ENCODE results near the gene SUV39H2. TPM values are rescaled to one million over a fixed set of nuclear protein-coding genes. Genes with fewer than 3 reads are reported as not detected.
A peak's percentile ranks its signal among the peaks of the same experiment; 100 is the strongest.
"Not testable (repeated sequence)": the region's sequence is repeated elsewhere in the genome, so short reads cannot be mapped to it uniquely, and the experiment has no call there.

The SUV39H2 gene
- polyA plus RNA-seq, 4 donors, result 18.1 to 27.4 (median 23.4) TPM

DNA sequence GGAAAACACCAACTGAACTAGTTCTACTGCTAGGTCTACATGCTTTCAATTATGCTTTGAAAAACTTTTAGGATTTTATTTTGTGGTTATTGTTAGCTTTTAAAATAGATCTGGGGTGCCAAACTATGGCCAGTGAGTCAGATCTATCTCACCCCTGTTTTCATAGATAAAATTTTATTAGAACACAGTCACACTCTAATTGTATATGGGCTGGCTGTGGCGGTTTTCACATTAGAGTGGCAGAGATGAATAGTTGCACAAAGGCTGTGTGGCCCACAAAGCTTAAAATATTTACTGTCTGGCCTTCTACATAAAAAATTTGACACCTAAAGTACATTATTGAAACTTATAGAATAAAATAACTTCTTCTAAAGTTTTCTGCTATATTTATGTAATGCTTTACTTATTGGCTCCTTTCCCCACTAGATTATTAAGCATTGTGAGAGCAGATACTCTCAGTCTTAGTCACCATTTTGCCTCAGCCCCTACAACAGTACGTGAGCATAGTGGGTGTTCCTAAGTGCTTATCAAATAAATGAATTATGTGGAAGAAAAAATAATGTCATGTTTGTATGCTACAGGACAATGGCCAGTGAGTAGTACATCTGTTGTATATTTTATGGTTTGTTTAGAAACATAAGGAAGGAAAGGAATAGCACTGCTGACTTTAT is 5.4 kb upstream of the SUV39H2 start:
- no peak for DNase-seq (ENCODE audit: low read depth in 4 of 4, low spot score in 3 of 4)

DNA sequence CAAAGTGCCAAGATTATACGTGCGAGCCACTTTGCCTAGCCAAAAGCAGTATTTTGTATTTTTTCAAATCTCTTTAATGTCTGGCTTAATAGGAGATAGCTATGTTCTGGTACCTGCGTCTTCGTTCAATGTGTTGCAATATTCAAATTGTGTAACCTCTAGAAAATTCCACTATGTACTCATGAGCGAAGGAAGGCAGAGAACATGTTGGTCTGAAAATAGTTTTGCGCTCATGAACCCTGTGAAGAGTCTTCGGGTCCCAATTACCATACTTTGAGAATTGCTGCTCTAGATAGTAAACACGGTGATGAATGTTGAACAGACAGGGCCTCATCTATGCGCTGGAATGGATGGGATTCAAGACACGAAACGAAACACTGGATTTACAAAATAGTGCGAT is 2.7 kb upstream of the SUV39H2 start:
- DNase-seq (ENCODE audit: low read depth in 4 of 4, low spot score in 3 of 4), result no peak

DNA sequence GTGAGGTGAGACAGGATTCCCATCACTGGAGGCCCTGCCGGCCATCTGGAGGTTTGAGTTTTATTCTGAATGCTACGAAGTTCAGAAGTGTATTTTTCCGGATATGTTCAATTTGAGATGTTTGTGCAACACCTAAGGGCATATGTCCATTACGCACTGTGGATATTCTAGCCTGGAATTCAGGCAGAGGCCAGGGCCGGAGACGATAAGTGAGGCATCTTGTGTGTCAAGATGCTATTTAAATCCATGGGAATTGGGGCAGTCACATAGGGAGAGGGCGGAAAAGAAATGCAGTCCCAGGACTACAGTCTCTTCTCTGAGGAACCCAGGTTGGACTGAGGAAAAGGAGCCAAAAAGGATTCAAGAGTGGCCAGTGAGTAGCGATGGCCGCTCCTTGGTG is 1.9 kb upstream of the SUV39H2 start:
- DNase-seq (ENCODE audit: low read depth in 4 of 4, low spot score in 3 of 4), result no peak

DNA sequence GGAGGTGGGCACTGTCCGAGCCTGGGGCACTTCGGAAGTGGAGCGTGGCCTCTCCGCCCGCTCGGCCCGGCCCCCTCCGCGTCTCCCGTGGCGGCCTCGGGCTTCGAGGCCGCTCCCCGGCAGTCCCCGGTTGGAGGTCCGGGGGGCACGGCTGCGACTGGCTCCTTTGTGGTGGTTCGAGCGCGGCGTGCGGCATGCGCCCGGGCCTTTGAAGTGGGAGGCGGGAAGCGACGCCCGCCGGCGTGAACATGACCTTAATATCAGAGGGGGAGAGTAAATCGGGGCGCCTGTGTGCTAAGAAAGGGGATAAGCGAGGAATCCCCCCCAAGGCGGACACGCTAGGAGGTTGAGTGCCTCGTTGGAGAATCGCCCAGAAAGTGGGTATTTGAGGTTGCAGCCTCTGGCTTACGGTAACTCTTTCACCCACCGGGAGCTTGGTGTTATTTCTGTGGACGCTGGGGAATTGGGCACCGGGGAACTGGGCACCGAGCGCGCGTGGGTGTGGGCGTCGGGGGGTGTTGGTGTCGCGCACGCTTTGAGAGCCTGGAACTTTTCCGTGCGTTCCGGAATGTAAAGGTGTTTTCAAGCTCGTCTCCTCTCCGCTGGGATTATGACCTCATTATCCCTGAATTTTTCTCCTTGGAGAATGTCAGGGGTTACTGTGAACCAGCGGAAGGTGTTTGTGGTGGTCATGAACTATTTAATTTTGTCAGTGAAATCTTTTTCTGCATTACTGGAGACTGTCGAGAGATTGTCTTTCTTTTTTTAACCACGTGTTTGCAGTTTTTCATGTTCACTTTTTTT is 660 bp downstream of the SUV39H2 start:
- peak in 2 of 4 donors; percentile 20 to 41 for DNase-seq (ENCODE audit: low read depth in 4 of 4, low spot score in 3 of 4)

DNA sequence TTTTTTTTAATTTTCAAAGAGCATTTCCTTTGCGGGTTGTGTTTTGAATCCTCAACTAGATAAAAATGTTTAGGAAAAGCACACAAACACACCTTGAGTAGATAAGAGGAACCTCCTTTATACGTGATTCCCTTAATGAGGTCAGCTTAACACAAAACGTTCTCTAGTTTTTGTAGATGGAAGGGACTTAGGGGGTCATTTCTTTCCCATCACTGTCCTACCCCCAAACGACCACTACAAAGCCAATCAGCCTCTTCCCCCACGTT is 1.2 kb downstream of the SUV39H2 start:
- no peak for DNase-seq (ENCODE audit: low read depth in 4 of 4, low spot score in 3 of 4)

DNA sequence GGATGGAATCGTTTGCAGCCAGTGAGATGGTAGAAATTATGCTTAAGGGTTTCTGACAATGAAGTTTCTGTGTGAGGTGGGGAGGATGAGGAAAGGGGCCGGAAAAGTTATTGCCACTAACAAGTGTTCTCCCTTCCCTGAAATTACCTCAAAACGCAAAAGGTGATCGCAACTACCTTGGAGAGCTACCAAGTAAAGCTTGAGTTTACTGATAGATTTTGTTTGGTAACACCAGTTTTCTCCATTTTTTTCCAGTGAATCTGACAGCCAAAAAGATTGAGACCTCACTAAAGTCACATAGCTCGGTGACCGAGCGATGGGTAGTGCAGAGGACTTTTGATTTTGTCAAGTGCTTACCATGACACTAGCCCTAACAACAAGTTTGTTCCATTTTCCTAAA is 1.6 kb downstream of the SUV39H2 start:
- no peak for DNase-seq (ENCODE audit: low read depth in 4 of 4, low spot score in 3 of 4)

DNA sequence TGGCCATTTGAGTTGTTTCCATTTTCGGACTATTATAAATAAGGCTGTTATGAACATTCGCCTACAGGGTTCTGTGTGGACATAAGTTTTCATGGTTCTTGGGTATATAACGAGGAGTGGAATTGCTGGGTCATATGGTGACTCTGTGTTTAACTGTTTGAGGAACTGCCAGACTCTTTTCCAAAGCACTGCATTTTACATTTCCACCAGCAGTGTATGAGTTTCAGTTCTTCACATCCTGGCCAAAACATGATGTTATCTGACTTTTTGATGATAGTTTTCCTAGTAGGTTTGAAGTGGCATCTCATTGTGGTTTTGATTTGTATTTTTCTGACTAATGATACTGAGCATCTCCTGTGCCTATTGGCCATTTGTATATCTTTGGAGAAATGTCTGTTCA is 5.4 kb downstream of the SUV39H2 start:
- DNase-seq (ENCODE audit: low read depth in 4 of 4, low spot score in 3 of 4), result no peak

DNA sequence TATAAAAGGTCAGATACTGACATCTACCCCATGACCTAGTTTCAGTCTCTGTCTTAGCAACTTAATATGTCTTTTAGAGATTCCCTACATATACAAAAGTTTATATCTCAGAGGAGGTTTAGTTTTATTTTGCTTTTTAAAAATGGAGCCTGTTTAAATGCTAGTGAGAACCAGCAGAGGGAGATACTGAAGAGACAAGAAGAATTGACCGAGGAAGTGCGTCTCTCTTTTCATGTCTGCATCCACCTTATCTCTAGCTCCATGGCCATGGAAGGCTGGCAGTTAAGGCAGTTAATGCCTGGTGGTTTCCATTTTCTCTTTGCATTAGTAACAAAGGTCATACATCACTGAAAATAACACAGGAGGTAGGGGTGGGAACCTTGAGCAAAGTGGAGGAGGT is 10.7 kb downstream of the SUV39H2 start:
- DNase-seq (ENCODE audit: low read depth in 4 of 4, low spot score in 3 of 4), result no peak

DNA sequence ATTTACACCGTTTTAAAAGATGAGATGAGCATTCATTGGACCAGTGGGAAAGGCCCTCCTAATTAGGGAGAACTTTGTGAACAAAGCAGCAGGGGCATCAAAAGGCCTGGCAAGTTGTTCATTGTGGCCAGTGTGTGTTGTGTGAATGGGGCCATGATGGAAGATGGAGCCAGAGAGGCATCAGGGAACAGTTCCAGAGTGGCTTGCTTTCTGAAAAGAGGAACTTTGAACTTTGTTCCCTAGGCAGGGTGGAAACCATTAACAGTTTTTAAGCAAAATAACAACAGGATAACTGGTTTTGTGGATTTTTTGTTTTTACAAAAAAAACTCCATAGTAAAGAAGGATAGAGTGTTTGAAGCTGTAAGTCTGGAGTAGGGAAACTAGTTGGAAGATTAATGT is 12.5 kb downstream of the SUV39H2 start:
- no peak for DNase-seq (ENCODE audit: low read depth in 4 of 4, low spot score in 3 of 4)

DNA sequence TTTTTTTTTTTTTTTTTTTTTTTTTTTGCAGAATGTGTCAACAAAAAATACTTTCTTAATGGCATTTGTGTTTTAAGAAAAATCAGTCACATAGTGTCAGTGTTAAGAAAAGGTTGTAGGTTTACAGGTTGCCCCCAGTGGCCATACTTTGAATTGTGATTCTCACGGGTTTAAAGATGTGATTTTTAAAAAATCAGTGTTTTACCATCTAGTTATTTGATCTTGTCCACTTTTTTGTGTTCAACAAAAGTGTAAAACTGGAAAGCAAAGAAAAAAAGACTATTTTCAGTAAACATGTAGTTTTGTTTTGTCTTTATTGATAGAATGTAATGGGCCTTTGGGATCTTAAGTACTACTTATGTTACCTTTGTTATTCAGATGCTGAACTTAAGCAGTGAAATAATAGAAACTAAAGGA is 25.7 kb downstream of the SUV39H2 start:
- no peak for DNase-seq (ENCODE audit: low read depth in 4 of 4, low spot score in 3 of 4)

DNA sequence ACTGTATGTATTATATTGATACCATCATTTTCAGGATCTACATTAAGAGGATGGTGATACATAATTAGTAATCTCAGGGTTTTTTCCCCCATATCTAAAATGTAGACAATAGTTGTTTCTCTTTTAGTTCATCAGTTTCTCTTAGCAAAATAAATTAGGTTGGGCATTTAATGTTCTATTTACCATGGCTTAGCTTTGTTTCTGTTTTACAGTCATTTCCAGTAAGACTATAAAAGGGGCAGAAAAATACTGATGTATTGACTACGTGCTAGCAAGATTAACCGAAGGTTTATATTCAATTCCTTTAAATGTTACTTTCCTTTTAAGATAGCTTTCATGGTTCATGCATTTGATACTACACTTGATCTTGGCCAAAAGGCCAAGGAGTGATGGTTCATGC is 26.2 kb downstream of the SUV39H2 start:
- DNase-seq (ENCODE audit: low read depth in 4 of 4, low spot score in 3 of 4), result no peak

DNA sequence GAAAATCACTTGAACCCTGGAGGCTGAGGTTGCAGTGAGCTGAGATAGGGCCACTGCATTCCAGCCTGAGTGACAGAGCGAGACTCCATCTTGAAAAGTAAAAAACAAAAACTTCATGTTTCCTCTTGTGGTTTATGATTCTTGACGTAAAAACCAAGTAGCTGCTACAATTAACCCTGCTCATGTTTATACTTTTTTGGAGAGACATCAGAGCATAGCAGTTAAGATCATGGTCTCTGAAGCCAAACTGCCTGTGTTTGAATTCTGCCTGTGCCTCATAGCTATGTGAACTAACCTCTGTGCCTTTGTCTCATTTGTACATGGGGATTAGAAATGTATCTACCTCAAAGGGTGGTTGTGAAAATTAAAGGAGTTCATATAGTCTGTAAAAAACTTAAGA is 27.2 kb downstream of the SUV39H2 start:
- DNase-seq (ENCODE audit: low read depth in 4 of 4, low spot score in 3 of 4), result no peak

DNA sequence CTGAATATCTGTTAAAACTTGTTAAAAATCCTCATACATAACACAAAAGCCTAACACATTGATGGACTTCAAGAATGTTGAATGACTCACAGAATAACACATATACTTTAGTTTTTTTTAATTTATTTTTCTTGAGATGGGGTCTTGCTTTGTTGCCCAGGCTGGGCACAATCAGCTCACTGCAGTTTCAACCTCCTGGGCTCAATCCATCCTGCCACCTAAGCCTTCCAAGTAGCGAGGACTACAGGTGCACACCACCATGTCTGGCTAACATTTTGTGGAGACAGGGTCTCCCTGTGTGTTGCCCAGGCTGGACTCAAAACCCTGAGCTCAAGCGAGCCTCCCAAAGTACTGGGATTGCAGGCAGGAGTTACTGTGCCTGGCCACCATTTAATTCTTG is 28.1 kb downstream of the SUV39H2 start:
- DNase-seq (ENCODE audit: low read depth in 4 of 4, low spot score in 3 of 4), result no peak

DNA sequence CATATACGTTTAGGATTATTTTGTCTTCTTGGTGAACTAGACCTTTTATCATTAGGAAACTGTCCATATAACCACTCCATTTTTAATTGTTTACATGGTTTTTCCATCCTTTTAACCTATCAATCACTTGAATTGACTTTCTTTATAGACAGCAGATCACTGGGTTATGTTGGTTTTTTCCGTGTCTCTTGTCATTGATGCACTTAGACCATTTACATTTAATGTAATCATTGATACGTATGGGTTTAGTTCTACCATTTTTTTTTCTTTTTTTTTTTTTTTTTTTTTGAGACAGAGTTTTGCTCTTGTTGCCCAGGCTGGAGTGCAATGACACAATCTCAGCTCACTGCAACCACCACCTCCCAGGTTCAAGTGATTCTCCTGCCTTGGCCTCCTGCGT is 28.9 kb downstream of the SUV39H2 start:
- DNase-seq (ENCODE audit: low read depth in 4 of 4, low spot score in 3 of 4), result not testable (repeated sequence)

DNA sequence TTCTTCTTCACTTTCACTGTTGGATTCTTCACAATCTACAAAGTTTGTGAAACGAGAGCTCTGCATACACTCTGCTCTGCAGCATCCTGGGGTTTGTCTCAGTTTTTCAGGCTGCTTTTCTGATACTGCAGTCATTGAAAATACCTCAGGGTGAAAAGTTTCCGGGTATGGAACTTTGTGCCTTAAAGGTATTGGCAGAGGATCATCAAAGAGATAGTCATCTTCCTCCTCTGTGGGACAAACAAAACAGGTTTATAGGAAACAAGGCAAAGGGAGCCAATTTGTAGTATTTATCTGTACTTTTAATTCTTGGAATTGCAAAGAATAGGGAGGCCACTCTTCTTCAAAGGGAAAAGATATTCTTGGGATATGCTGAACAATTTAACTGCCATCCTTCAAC is 30.4 kb downstream of the SUV39H2 start:
- DNase-seq (ENCODE audit: low read depth in 4 of 4, low spot score in 3 of 4), result no peak

DNA sequence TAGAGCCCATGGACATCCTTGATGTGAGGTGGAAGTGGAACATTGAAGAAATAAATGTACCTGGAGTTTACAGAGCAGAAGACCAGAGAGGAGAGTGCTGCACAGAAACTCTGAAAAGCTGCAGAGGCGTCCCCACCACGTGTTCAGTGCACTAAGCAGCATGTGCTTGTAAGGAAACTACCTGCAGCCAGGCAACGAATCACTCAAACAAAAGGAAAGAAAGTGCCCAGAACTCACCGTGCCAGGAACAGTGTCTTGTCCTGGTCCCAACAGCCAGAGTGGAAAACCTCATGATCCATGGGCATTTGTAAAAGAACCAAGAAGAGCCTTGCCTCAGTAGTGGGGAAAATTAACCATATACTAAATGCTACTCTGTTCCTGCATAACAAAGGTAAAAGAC is 32.3 kb downstream of the SUV39H2 start:
- no peak for DNase-seq (ENCODE audit: low read depth in 4 of 4, low spot score in 3 of 4)

DNA sequence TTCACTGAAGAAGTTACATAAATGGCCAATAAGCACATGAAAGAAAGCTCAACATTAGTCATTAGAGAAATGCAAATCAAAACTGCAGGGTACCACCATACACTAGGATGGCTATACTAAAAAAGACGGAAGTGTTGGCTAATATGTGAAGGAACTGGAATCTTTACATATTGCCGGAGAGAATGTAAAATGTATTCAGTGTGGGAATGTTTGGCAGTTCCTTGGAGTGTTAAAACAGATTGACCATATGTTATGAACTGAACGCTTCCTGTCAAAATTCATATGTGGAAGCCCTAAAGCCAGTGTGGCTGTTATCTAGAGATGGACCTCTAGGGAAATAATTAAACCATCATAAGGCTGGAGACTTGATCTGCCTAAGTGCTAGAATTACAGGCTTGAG is 33.1 kb downstream of the SUV39H2 start:
- no peak for DNase-seq (ENCODE audit: low read depth in 4 of 4, low spot score in 3 of 4)

DNA sequence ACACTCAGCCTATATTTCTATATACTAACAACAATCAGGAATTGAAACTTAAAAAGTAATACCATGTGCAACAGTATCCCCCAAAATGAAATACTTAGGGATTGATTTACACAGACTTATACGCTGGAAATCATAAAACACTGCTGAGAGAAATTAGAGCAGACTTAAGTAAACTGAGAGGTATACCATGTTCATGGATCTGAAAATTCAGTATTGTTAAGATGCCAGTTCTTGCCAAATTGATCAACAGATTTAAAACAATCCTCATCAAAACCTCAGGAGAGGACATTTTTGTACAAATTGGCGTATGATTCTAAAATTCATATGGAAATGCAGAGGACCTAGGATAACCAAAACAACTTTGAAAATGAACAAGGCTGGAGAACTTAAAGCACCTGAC is 37.9 kb downstream of the SUV39H2 start:
- DNase-seq (ENCODE audit: low read depth in 4 of 4, low spot score in 3 of 4), result no peak

DNA sequence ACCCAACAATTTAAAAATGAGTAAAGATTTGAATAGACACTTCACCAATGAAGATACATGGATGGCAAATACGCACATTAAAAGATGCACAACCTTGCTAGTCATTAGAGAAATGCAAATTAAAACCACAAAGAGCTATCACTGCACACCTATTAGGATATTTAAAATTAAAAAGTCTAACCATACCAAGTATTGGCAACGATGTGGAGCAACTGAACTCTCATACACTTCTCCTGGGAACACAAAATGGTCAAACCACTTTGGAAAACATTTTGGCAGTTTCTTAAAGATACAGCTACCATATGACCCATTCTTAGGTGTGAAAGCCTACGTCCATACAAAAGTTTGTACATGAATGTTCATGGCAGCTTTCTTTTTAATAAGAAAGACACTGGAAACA is 39.2 kb downstream of the SUV39H2 start:
- DNase-seq (ENCODE audit: low read depth in 4 of 4, low spot score in 3 of 4), result no peak

DNA sequence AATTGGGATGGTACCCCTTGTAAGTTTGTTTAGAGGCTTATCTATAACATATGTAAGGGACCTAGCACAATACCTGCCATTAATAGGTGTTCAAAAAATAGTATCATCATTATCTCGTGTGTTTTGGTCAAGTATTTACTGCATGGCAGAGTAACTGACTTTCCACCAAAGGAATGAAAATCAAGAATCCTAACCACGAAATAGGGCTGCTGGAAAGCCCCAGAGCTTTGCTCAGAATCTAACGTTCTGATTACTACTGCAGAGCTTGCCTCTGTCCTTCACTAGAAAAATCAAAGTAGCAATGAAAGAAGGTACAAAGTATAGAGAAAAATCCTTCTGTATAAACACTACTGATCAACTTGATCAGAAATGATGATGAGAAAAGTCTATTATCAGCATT is 40.3 kb downstream of the SUV39H2 start:
- DNase-seq (ENCODE audit: low read depth in 4 of 4, low spot score in 3 of 4), result no peak

DNA sequence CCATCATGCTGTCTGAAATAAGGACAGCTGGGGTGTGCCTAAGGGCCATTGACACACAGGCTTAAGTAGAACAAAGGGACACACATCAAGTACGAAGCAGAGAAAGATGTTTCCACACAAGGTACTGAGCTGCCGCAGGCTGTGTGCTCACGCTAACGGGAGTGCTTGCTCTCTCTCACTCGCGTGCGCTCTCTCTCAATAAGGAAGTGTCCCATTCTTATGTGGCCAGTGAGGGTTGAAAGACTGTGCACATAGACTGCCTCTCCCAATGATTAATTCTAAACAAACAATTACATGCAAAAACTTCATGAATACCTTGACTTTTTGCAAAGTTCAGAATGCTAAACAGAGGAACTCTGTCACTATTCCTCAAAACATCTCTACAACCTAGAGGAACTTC is 45.3 kb downstream of the SUV39H2 start:
- no peak for DNase-seq (ENCODE audit: low read depth in 4 of 4, low spot score in 3 of 4)

DNA sequence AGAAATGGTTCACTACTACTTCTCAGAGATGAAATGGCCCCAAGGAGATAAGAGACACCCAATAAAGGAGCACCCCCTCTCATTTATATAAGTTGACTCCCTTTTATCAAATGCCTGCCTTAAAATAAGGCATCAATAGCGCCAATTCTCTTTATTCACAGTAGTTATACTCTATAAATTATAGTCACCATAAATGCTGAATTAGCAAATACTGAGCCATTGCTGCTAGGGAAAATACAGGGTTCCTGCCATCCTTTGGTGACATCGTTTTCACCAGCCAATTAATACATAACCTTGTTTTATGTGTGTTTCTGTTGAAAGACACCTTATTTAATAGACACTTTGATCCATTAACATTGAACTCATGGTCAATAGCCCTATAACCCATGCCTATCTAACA is 46.6 kb downstream of the SUV39H2 start:
- no peak for DNase-seq (ENCODE audit: low read depth in 4 of 4, low spot score in 3 of 4)

DNA sequence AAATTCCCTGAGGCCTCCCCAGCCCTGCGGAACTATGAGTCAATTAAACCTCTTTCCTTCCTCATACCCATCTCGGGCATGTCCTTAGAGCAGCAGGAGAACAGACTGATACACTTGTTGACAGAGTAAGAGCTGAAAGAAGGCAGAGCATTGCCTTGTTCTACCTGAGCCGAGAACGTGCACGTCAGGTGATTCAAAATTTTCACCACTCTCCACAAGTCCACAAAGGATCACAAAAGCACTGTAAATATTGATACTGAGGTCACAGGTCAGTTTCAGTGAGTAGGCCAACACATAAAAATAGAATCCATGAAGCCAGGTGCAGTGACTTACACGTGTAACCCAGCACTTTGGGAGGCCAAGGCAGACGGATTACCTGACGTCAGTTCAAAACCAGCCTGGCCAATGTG is 47.4 kb downstream of the SUV39H2 start:
- DNase-seq (ENCODE audit: low read depth in 4 of 4, low spot score in 3 of 4), result no peak
